ENCODE data around the gene SLC25A44. TPM values are rescaled to one million over a fixed set of nuclear protein-coding genes. Genes with fewer than 3 reads are reported as not detected.

Gene SLC25A44
- total and polyA plus RNA-seq, 11 donors: 5.8 to 29.3 (median 20.5) TPM

- 4 to 13% (median 6%) methylated on average over 14 to 69 of the region's 69 CpGs for WGBS, 4 donors
- no peaks in the 10 kb centered on the region for H3K9me3 ChIP-seq
- TF ChIP-seq CTCF (IDR thresholded peaks at IDR 0.05): no peak
- no peak for TF ChIP-seq POLR2A (IDR thresholded peaks at IDR 0.05)
- H3K27ac ChIP-seq: no peak overlapping the region
- peaks cover 3 to 47% (median 26%) of the 10 kb centered on the region in 12 donors for H3K4me1 ChIP-seq
- ATAC-seq (peak in 2 of 4 donors; percentile 2 to 3), DNase-seq (no peak)
- H3K36me3 ChIP-seq: peaks cover 0 to 32% (median 19%) of the 10 kb centered on the region in 9 donors
- H3K4me3 ChIP-seq: peak overlapping the region; percentile 9 to 50 (median 31)
- intact Hi-C loops (cut with DNase I): loop anchor here in 1 of 10 donors (10.0 kb wide), 1 partner anchor 69 kb away; no protein-coding TSS in a partner anchor
- H3K27me3 ChIP-seq: peaks cover 0 to 17% (median 14%) of the 10 kb centered on the region in 9 donors
Measured at GRCh38 chr1:156245451-156246232, 51.7 kb downstream of the SLC25A44 start.

- ATAC-seq: no peak
Measured at GRCh38 chr1:156246241-156246780, 52.4 kb downstream of the SLC25A44 start.

GRCh38 chr1:156246781-156247459 lies 53.0 kb downstream of the SLC25A44 start:
- Histone ChIP-seq H3K9me3 (no peaks in the 10 kb centered on the region), H3K4me1 (peaks cover 3 to 57% (median 32%) of the 10 kb centered on the region in 12 donors), H3K36me3 (peaks cover 0 to 39% (median 31%) of the 10 kb centered on the region in 9 donors), H3K27ac (no peak overlapping the region), H3K27me3 (peaks cover 0 to 17% (median 14%) of the 10 kb centered on the region in 9 donors), H3K4me3 (no peak overlapping the region)
- no peak for DNase-seq
- 43 to 67% (median 55%) methylated on average over 10 to 16 of the region's 16 CpGs for WGBS, 4 donors
- peak in 3 of 4 donors; percentile 19 to 37 (median 31) for ATAC-seq
- intact Hi-C loops (cut with DNase I): loop anchor here in 1 of 10 donors (10.0 kb wide), 1 partner anchor 68 kb away; no protein-coding TSS in a partner anchor
- no peak for TF ChIP-seq CTCF (IDR thresholded peaks at IDR 0.05)
- no peak for TF ChIP-seq POLR2A (IDR thresholded peaks at IDR 0.05)

More at GRCh38 chr1:156246241-156246780, 52.4 kb downstream of the SLC25A44 start:
- H3K27ac ChIP-seq: no peak overlapping the region
- peak overlapping the region in 5 of 12 donors; percentile 13 to 37 (median 28) for H3K4me3 ChIP-seq
- DNase-seq: no peak
- WGBS, 4 donors: 57 to 60% (median 58%) methylated on average over 8 to 10 of the region's 10 CpGs
- no peak for TF ChIP-seq CTCF (IDR thresholded peaks at IDR 0.05)
- H3K4me1 ChIP-seq: peaks cover 3 to 54% (median 30%) of the 10 kb centered on the region in 12 donors
- no peaks in the 10 kb centered on the region for H3K9me3 ChIP-seq
- intact Hi-C loops (cut with DNase I): loop anchor here in 1 of 10 donors (10.0 kb wide), 1 partner anchor 68 kb away; no protein-coding TSS in a partner anchor
- peaks cover 0 to 33% (median 25%) of the 10 kb centered on the region in 9 donors for H3K36me3 ChIP-seq
- peaks cover 0 to 17% (median 14%) of the 10 kb centered on the region in 9 donors for H3K27me3 ChIP-seq

All from heart left ventricle (tissue), 16 donors.